ENCODE results near the gene LAMB3.

DNA sequence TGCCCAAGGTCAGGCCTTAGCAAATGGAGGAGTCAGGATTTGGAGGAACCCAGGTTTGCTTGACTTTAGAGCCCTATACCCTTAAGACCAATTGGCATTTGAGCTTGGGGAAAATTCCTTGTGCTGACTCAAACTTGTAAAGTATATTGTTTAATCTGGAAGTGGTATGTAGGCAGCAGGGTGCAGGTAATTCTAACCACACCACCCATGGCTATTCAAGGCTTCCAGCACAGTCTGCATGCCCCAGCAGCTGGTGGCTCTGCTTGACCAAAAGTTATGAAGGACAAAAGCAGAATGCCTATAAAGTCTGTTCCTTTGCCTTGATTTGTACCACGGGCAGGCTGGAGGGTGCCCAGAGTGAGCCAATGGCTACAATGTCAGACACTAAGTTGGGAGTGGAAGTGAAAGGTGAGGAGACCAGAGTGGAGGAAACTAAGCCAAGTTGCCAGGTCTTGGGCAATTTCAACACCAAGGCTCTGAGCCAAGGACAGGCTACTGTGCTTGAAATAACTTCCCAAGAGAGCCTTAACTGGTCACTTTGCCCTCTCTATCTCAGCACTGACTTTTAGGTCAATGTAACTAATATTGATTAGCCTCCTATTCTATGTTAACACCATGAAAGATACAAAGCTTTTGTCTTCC, 18.3 kb upstream of the LAMB3 start:
- TF ChIP-seq, protein P1, sequence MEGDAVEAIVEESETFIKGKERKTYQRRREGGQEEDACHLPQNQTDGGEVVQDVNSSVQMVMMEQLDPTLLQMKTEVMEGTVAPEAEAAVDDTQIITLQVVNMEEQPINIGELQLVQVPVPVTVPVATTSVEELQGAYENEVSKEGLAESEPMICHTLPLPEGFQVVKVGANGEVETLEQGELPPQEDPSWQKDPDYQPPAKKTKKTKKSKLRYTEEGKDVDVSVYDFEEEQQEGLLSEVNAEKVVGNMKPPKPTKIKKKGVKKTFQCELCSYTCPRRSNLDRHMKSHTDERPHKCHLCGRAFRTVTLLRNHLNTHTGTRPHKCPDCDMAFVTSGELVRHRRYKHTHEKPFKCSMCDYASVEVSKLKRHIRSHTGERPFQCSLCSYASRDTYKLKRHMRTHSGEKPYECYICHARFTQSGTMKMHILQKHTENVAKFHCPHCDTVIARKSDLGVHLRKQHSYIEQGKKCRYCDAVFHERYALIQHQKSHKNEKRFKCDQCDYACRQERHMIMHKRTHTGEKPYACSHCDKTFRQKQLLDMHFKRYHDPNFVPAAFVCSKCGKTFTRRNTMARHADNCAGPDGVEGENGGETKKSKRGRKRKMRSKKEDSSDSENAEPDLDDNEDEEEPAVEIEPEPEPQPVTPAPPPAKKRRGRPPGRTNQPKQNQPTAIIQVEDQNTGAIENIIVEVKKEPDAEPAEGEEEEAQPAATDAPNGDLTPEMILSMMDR (IDR thresholded peaks at IDR 0.05), result no peak
- no peak for TF ChIP-seq EZH2 (IDR thresholded peaks at IDR 0.05; ENCODE audit: borderline replicate concordance, insufficient read depth, low read depth, low read length, poor library complexity, severe bottlenecking)
